GM23338 (cell line): ENCODE data around the gene HDAC8.

ENCODE experiments used
- CREB1 ChIP-seq: fragments of 250-450 bp; sonication (Bioruptor Pico); IDR thresholded peaks from 2 replicates; pipeline ENCODE4 v1.5.0; 2020; ENCODE audit warnings: low read depth, mild to moderate bottlenecking, moderate library complexity
- CTCF ChIP-seq, 2 experiments: fragments of 200-600 bp in 1 of 2; sonication (generic) in 1 of 2; conservative IDR thresholded peaks; 2 replicates each; pipeline versions ENCODE4 v1.5.1 to v1.6.1; 2016 to 2017; ENCODE audit warnings: antibody characterized with exemption in 2 of 2, low read depth in 2 of 2, mild to moderate bottlenecking in 2 of 2, moderate library complexity in 1 of 2
- EZH2 ChIP-seq: fragments of 200-600 bp; sonication (generic); IDR thresholded peaks from one replicate; pipeline ENCODE4 v1.8.0; 2017; ENCODE audit warnings: antibody characterized with exemption, mild to moderate bottlenecking, low read depth; ENCODE audit not compliant: unreplicated experiment
- POLR2AphosphoS5 ChIP-seq: IDR thresholded peaks from 2 replicates; pipeline ENCODE4 v1.6.1; 2016; ENCODE audit warnings: antibody characterized with exemption, low read depth
- ZNF331 ChIP-seq: fragments of 250-450 bp; sonication (Bioruptor Pico); IDR thresholded peaks from 2 replicates; pipeline ENCODE4 v1.5.0; 2020; ENCODE audit warnings: low read depth, mild to moderate bottlenecking, moderate library complexity
- TF ChIP-seq, protein P1 (sequence below): IDR thresholded peaks from 2 replicates; pipeline ENCODE4 v1.6.1; 2016; ENCODE audit warnings: antibody characterized with exemption
- TF ChIP-seq, protein P2 (sequence below): IDR thresholded peaks from one replicate; pipeline ENCODE4 v1.6.1; 2018; ENCODE audit warnings: antibody characterized with exemption; ENCODE audit not compliant: unreplicated experiment

- no peak for TF ChIP-seq CTCF (conservative IDR thresholded peaks at IDR 0.05; ENCODE audit: low read depth in 2 of 2)
- TF ChIP-seq, protein P1, sequence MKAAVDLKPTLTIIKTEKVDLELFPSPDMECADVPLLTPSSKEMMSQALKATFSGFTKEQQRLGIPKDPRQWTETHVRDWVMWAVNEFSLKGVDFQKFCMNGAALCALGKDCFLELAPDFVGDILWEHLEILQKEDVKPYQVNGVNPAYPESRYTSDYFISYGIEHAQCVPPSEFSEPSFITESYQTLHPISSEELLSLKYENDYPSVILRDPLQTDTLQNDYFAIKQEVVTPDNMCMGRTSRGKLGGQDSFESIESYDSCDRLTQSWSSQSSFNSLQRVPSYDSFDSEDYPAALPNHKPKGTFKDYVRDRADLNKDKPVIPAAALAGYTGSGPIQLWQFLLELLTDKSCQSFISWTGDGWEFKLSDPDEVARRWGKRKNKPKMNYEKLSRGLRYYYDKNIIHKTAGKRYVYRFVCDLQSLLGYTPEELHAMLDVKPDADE, result no peak
- TF ChIP-seq EZH2, result no peak
- TF ChIP-seq ZNF331 (CRISPR knock-in tag), result no peak
- TF ChIP-seq, protein P2, sequence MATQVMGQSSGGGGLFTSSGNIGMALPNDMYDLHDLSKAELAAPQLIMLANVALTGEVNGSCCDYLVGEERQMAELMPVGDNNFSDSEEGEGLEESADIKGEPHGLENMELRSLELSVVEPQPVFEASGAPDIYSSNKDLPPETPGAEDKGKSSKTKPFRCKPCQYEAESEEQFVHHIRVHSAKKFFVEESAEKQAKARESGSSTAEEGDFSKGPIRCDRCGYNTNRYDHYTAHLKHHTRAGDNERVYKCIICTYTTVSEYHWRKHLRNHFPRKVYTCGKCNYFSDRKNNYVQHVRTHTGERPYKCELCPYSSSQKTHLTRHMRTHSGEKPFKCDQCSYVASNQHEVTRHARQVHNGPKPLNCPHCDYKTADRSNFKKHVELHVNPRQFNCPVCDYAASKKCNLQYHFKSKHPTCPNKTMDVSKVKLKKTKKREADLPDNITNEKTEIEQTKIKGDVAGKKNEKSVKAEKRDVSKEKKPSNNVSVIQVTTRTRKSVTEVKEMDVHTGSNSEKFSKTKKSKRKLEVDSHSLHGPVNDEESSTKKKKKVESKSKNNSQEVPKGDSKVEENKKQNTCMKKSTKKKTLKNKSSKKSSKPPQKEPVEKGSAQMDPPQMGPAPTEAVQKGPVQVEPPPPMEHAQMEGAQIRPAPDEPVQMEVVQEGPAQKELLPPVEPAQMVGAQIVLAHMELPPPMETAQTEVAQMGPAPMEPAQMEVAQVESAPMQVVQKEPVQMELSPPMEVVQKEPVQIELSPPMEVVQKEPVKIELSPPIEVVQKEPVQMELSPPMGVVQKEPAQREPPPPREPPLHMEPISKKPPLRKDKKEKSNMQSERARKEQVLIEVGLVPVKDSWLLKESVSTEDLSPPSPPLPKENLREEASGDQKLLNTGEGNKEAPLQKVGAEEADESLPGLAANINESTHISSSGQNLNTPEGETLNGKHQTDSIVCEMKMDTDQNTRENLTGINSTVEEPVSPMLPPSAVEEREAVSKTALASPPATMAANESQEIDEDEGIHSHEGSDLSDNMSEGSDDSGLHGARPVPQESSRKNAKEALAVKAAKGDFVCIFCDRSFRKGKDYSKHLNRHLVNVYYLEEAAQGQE, result no peak
- no peak for TF ChIP-seq POLR2AphosphoS5
- no peak for TF ChIP-seq CREB1 (CRISPR knock-in tag)
Observed at GRCh38 chrX:72351606-72352334, 220.9 kb downstream of the HDAC8 start.
